Measurements from ENCODE around the gene GPC3. TPM values are rescaled to one million over a fixed set of nuclear protein-coding genes. Genes with fewer than 3 reads are reported as not detected.

The GPC3 gene
- total and polyA plus RNA-seq, 2 of the 4 experiments (the other 2 are of a cell fraction), result not detected

DNA sequence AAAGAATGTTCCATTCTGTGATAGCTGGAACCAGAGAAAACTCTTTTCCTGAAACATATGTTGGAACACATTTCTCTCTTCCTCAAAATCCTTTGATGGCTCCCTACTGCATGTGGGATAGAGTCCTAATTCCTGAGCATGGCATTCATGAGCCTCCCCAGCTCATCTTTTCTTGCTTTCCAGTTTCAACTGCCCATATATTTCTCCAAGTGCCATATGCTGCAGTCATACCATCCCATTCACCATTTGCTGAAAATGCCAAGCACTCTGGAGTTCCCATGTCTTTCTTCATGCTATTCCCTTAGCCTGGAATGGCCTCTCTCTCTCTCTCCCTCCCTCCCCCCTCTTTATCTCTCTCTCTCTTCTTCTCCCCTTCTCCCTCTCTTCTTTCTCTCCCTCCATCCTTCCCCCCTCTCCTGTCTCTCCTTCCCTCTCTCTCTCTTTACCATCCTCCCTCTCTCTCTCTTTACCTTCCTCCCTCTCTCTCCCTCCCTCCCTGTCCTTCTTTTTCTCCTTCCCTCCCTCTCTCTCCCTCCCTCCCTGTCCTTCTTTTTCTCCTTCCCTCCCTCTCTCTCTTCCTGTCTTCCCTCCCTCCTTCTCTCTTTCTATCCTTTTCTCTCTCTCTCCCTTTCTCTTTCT is 436.0 kb downstream of the GPC3 start:
- dilution Hi-C loops (cut with HindIII; ENCODE audit: low sequenced_read_pairs, unreplicated experiment), result no loop called here

More for the DNA sequence above, 436.0 kb downstream of the GPC3 start:
- Histone ChIP-seq H3K23ac (ENCODE audit: low read depth, low read length) (no peak overlapping the region), H3K27me3 (ENCODE audit: control insufficient read depth, insufficient read depth, low read length) (peaks cover 3% of the 10 kb centered on the region), H3K9me3 (ENCODE audit: control insufficient read depth, insufficient read depth, low read length) (peaks cover 1% of the 10 kb centered on the region; the same call in 1 of the 2 replicates), H3K36me3 (ENCODE audit: control insufficient read depth, insufficient read depth, low read length) (no peaks in the 10 kb centered on the region), H3K9me1 (ENCODE audit: insufficient read depth, low read length) (no peaks in the 10 kb centered on the region), H4K20me1 (ENCODE audit: insufficient read depth, low read length) (no peaks in the 10 kb centered on the region), H3K4me1 (ENCODE audit: control insufficient read depth, insufficient read depth, low read length) (no peaks in the 10 kb centered on the region), H3K56ac (ENCODE audit: extremely low read depth, insufficient read depth, low read length) (no peak overlapping the region), H2AK9ac (replicated peaks; ENCODE audit: low read depth, low read length, poor library complexity) (no peak overlapping the region), H2BK15ac (ENCODE audit: low read depth, low read length) (no peak overlapping the region), H3K79me1 (ENCODE audit: low read depth in 1 of 2, low read length in 2 of 2) (no peaks in the 10 kb centered on the region), H2BK120ac (ENCODE audit: low read depth, low read length) (no peak overlapping the region), H4K8ac (ENCODE audit: low read depth in 2 of 2, low read length in 2 of 2) (no peak overlapping the region), H4K91ac (ENCODE audit: insufficient read depth, low read depth, low read length) (no peak overlapping the region), H2AK5ac (ENCODE audit: low read depth, low read length) (no peak overlapping the region), H4K5ac (ENCODE audit: low read depth, low read length) (no peak overlapping the region), H2BK5ac (ENCODE audit: low read depth, low read length, poor library complexity, severe bottlenecking) (no peak overlapping the region), H3K27ac (ENCODE audit: insufficient read depth, low read length) (no peak overlapping the region), H3K4ac (ENCODE audit: low read depth, low read length) (no peak overlapping the region), H3K18ac (ENCODE audit: low read depth, low read length) (no peak overlapping the region), H3K9ac (ENCODE audit: low read depth, low read length) (no peak overlapping the region), H2BK20ac (ENCODE audit: low read depth, low read length) (no peak overlapping the region), H2AFZ (replicated peaks; ENCODE audit: low read length, poor library complexity) (no peak overlapping the region), H3K4me2 (ENCODE audit: low read depth, low read length) (no peak overlapping the region), H3K4me3 (ENCODE audit: insufficient read depth, low read depth, low read length) (no peak overlapping the region), H3K14ac (replicated peaks; ENCODE audit: low read depth, low read length) (no peak overlapping the region)
- DNase-seq, result no peak
- ChIA-PET CTCF (no interaction called here), POLR2A (ENCODE audit: unreplicated experiment) (no interaction called here)
- BruUV-seq (replicated peaks), result no TSS peak
- intact Hi-C loops (cut with micrococcal nuclease) (no loop called here), in situ Hi-C loops (cut with MboI; ENCODE audit: low sequenced_read_pairs) (no loop called here)
- no peak for TF ChIP-seq MXI1 (IDR thresholded peaks at IDR 0.05; ENCODE audit: borderline replicate concordance, low read depth, low read length)
- no peak for TF ChIP-seq RFX5 (IDR thresholded peaks at IDR 0.05; ENCODE audit: low read depth, low read length)
- TF ChIP-seq, protein P1, sequence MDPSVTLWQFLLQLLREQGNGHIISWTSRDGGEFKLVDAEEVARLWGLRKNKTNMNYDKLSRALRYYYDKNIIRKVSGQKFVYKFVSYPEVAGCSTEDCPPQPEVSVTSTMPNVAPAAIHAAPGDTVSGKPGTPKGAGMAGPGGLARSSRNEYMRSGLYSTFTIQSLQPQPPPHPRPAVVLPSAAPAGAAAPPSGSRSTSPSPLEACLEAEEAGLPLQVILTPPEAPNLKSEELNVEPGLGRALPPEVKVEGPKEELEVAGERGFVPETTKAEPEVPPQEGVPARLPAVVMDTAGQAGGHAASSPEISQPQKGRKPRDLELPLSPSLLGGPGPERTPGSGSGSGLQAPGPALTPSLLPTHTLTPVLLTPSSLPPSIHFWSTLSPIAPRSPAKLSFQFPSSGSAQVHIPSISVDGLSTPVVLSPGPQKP (IDR thresholded peaks at IDR 0.05; ENCODE audit: borderline replicate concordance, low read depth, low read length), result no peak
- TF ChIP-seq, protein P2, sequence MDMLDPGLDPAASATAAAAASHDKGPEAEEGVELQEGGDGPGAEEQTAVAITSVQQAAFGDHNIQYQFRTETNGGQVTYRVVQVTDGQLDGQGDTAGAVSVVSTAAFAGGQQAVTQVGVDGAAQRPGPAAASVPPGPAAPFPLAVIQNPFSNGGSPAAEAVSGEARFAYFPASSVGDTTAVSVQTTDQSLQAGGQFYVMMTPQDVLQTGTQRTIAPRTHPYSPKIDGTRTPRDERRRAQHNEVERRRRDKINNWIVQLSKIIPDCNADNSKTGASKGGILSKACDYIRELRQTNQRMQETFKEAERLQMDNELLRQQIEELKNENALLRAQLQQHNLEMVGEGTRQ (IDR thresholded peaks at IDR 0.05; ENCODE audit: low read depth, low read length), result no peak
- TF ChIP-seq CEBPB (IDR thresholded peaks at IDR 0.05; ENCODE audit: low read depth, low read length), result no peak
- TF ChIP-seq SMC3 (IDR thresholded peaks at IDR 0.05; ENCODE audit: low read depth, low read length), result no peak
- no peak for TF ChIP-seq FOS (IDR thresholded peaks at IDR 0.05; ENCODE audit: low read depth, low read length)
- TF ChIP-seq BHLHE40 (IDR thresholded peaks at IDR 0.05; ENCODE audit: low read depth, low read length), result no peak
- TF ChIP-seq MAZ (IDR thresholded peaks at IDR 0.05; ENCODE audit: borderline replicate concordance, low read depth, low read length), result no peak
- TF ChIP-seq RCOR1 (IDR thresholded peaks at IDR 0.05; ENCODE audit: insufficient replicate concordance, low read length), result no peak
- TF ChIP-seq MAFK (IDR thresholded peaks at IDR 0.05; ENCODE audit: low read depth, low read length), result no peak
- TF ChIP-seq, protein P3, sequence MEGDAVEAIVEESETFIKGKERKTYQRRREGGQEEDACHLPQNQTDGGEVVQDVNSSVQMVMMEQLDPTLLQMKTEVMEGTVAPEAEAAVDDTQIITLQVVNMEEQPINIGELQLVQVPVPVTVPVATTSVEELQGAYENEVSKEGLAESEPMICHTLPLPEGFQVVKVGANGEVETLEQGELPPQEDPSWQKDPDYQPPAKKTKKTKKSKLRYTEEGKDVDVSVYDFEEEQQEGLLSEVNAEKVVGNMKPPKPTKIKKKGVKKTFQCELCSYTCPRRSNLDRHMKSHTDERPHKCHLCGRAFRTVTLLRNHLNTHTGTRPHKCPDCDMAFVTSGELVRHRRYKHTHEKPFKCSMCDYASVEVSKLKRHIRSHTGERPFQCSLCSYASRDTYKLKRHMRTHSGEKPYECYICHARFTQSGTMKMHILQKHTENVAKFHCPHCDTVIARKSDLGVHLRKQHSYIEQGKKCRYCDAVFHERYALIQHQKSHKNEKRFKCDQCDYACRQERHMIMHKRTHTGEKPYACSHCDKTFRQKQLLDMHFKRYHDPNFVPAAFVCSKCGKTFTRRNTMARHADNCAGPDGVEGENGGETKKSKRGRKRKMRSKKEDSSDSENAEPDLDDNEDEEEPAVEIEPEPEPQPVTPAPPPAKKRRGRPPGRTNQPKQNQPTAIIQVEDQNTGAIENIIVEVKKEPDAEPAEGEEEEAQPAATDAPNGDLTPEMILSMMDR (conservative IDR thresholded peaks at IDR 0.05; ENCODE audit: low read depth, low read length), result no peak
- TF ChIP-seq RAD21 (IDR thresholded peaks at IDR 0.05; ENCODE audit: low read length), result no peak
- no peak for TF ChIP-seq POLR2A (IDR thresholded peaks at IDR 0.05; ENCODE audit: low read depth, low read length)
- no peak for TF ChIP-seq CHD1 (IDR thresholded peaks at IDR 0.05; ENCODE audit: low read depth, low read length)
- TF ChIP-seq NFE2L2 (IDR thresholded peaks at IDR 0.05; ENCODE audit: low read depth, low read length), result no peak
- ATAC-seq (ENCODE audit: low read depth), result no peak

Measured in IMR-90 (cell line).